Loucy (cell line): ENCODE data around the gene MCM9.

Experiments
- H2AFZ ChIP-seq: fragments of 200-600 bp; sonication (generic); 2 replicates; pipeline ENCODE4 v1.6.0; 2016; ENCODE audit warnings: antibody characterized with exemption, mild to moderate bottlenecking, low read length, moderate library complexity
- H3F3A ChIP-seq: fragments of 200-600 bp; 2 replicates; pipeline ENCODE4 v1.6.0; 2016; ENCODE audit warnings: antibody characterized with exemption, low read depth, mild to moderate bottlenecking
- H3K27me3 ChIP-seq: fragments of 200-600 bp; sonication (generic); 2 replicates; pipeline ENCODE4 v1.6.1; 2014; ENCODE audit warnings: low read length, mild to moderate bottlenecking; ENCODE audit not compliant: insufficient read depth, poor library complexity, severe bottlenecking
- H3K36me3 ChIP-seq: fragments of 200-600 bp; sonication (generic); 2 replicates; pipeline ENCODE4 v1.6.1; 2016; ENCODE audit warnings: low read length; ENCODE audit not compliant: insufficient read depth
- H3K4me1 ChIP-seq: fragments of 200-600 bp; sonication (generic); 2 replicates; pipeline ENCODE4 v1.5.1; 2014; ENCODE audit warnings: low read length, mild to moderate bottlenecking; ENCODE audit not compliant: insufficient read depth, poor library complexity, severe bottlenecking
- H3K4me2 ChIP-seq: fragments of 200-600 bp; sonication (generic); 2 replicates; pipeline ENCODE4 v1.6.0; 2014; ENCODE audit warnings: antibody characterized with exemption, low read length, low read depth, mild to moderate bottlenecking; ENCODE audit not compliant: poor library complexity, severe bottlenecking
- H3K4me3 ChIP-seq: fragments of 200-600 bp; sonication (generic); 2 replicates; pipeline ENCODE4 v1.5.1; 2014; ENCODE audit warnings: low read length, mild to moderate bottlenecking, mixed read lengths; ENCODE audit not compliant: poor library complexity, severe bottlenecking
- H3K79me2 ChIP-seq: fragments of 200-600 bp; sonication (generic); 2 replicates; pipeline ENCODE4 v1.6.1; 2014; ENCODE audit warnings: low read length; ENCODE audit not compliant: insufficient read depth
- H3K9ac ChIP-seq: fragments of 200-600 bp; sonication (generic); 2 replicates; pipeline ENCODE4 v1.6.0; 2014; ENCODE audit warnings: mild to moderate bottlenecking, low read depth, low read length, moderate library complexity; ENCODE audit not compliant: poor library complexity, severe bottlenecking
- H3K9me2 ChIP-seq: fragments of 200-600 bp; sonication (generic); replicated peaks from 2 replicates; pipeline ENCODE4 v1.6.1; 2016; ENCODE audit warnings: low read depth, low read length, mixed read lengths
- H3K9me3 ChIP-seq: fragments of 200-600 bp; sonication (generic); 2 replicates; pipeline ENCODE4 v1.6.1; 2014; ENCODE audit warnings: mild to moderate bottlenecking, antibody characterized with exemption, low read length, low read depth; ENCODE audit not compliant: insufficient read depth
- H4K20me1 ChIP-seq: fragments of 200-600 bp; sonication (generic); 2 replicates; pipeline ENCODE4 v1.6.0; 2014; ENCODE audit warnings: antibody characterized with exemption, low read length, mild to moderate bottlenecking; ENCODE audit not compliant: insufficient read depth, poor library complexity, severe bottlenecking
- EZH2phosphoT487 ChIP-seq: fragments of 200-600 bp; IDR thresholded peaks from 2 replicates; pipeline ENCODE4 v1.6.1; 2018; ENCODE audit warnings: antibody characterized with exemption, mild to moderate bottlenecking, moderate library complexity, borderline replicate concordance
- TF ChIP-seq, protein P1 (sequence below): fragments of 200-600 bp; sonication (generic); conservative IDR thresholded peaks from 2 replicates; pipeline ENCODE4 v1.5.1; 2014; ENCODE audit warnings: mild to moderate bottlenecking, antibody characterized with exemption, low read length

The MCM9 gene

DNA sequence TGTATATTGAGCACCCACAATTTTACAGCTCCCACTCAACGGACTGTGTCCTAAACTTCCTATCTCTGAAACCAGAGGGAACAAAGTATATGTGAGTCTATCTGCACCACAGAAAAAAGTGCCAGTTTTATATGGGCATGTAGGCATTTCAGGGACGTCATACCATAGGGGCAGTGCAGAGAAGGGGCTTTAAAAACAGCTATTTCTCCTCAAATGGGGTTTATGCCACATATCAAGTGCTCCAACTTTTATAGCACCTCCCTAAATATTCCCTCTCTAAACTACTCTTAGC is 69.9 kb downstream of the MCM9 start:
- Histone ChIP-seq H3K9me3 (peaks cover 23% of the 10 kb centered on the region; the same call in 1 of the 2 replicates), H3K9me2 (no peaks in the 10 kb centered on the region), H2AFZ (no peak overlapping the region; the same call in 1 of the 2 replicates), H3K4me3 (no peak overlapping the region), H3K36me3 (peaks cover 12% of the 10 kb centered on the region; the same call in 1 of the 2 replicates), H3K4me2 (peak overlapping the region; percentile 48), H3F3A (no peaks in the 10 kb centered on the region), H3K27me3 (no peaks in the 10 kb centered on the region), H4K20me1 (no peaks in the 10 kb centered on the region), H3K9ac (no peak overlapping the region), H3K79me2 (peaks cover 22% of the 10 kb centered on the region; the same call in 1 of the 2 replicates), H3K4me1 (peaks cover 12% of the 10 kb centered on the region)
- TF ChIP-seq, protein P1, sequence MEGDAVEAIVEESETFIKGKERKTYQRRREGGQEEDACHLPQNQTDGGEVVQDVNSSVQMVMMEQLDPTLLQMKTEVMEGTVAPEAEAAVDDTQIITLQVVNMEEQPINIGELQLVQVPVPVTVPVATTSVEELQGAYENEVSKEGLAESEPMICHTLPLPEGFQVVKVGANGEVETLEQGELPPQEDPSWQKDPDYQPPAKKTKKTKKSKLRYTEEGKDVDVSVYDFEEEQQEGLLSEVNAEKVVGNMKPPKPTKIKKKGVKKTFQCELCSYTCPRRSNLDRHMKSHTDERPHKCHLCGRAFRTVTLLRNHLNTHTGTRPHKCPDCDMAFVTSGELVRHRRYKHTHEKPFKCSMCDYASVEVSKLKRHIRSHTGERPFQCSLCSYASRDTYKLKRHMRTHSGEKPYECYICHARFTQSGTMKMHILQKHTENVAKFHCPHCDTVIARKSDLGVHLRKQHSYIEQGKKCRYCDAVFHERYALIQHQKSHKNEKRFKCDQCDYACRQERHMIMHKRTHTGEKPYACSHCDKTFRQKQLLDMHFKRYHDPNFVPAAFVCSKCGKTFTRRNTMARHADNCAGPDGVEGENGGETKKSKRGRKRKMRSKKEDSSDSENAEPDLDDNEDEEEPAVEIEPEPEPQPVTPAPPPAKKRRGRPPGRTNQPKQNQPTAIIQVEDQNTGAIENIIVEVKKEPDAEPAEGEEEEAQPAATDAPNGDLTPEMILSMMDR = no peak
- no peak for TF ChIP-seq EZH2phosphoT487

DNA sequence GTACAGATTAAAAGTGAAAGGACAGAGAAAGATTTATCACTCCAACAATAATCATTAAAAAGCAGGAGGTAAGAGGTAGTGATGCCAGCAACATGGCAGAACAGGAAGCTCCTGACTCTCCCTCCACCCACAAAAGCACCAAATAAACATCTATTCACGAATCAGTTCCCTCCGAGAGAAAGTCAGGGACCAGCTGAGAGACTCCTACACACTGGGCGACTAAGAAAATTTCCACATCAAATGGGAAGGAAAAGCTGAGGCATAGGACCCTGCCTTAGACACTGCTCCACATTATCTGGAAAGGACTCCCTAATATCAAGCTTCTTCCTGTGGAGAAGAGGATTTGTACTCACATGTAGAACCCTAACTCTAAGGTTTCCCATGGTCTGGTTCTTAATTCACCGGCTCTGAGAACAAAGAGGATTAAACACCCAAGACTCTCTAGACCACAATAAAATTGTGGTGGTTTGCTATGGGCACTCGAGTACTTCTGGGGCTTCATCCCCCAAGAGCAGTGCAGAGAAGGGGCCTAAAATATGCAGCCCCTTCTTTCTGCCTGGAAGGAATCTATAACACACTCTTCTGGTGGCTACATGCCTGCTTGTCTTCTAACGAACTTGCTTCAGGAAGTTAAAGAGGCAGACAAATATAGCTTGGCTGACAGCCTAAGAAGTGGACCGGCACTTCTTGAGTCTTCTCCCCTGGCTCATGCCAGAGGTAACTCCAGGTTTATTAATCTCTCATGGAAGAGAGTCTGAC is 70.4 kb downstream of the MCM9 start:
- Histone ChIP-seq H4K20me1 (no peaks in the 10 kb centered on the region), H3K79me2 (peaks cover 19% of the 10 kb centered on the region; the same call in 1 of the 2 replicates), H3K4me2 (peak overlapping the region; percentile 48), H3K4me1 (peaks cover 15% of the 10 kb centered on the region), H3K27me3 (no peaks in the 10 kb centered on the region), H3K36me3 (peaks cover 12% of the 10 kb centered on the region; the same call in 1 of the 2 replicates), H3K9ac (no peak overlapping the region), H3K9me3 (peaks cover 23% of the 10 kb centered on the region; the same call in 1 of the 2 replicates), H3F3A (no peaks in the 10 kb centered on the region), H3K9me2 (no peaks in the 10 kb centered on the region), H3K4me3 (peak overlapping the region; percentile 14), H2AFZ (no peak overlapping the region; the same call in 1 of the 2 replicates)
- TF ChIP-seq, protein P1 = no peak
- no peak for TF ChIP-seq EZH2phosphoT487

DNA sequence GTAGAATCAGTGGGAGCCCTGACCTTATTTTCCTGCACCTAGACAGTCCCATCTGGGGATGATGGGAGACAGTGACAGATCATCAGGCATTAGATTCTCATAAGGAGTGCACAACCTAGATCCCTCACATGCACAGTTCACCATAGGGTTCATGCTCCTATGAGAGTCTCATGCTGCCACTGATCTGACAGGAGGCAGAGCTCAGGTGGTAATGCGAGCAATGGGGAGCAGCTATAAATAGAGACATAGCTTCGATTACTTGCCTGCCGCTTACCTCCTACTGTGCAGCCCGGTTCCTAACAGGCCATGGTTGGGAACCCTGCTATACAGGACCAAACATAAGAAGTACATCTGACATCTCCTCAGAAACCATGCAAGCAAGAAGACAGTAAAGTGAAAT is 72.5 kb downstream of the MCM9 start:
- Histone ChIP-seq H3F3A (no peaks in the 10 kb centered on the region), H3K36me3 (peaks cover 12% of the 10 kb centered on the region; the same call in 1 of the 2 replicates), H3K9me2 (no peaks in the 10 kb centered on the region), H3K9me3 (peaks cover 23% of the 10 kb centered on the region; the same call in 1 of the 2 replicates), H3K4me1 (peaks cover 21% of the 10 kb centered on the region), H3K9ac (no peak overlapping the region), H3K79me2 (peaks cover 19% of the 10 kb centered on the region; the same call in 1 of the 2 replicates), H3K4me2 (no peak overlapping the region), H2AFZ (no peak overlapping the region), H3K27me3 (no peaks in the 10 kb centered on the region), H3K4me3 (no peak overlapping the region), H4K20me1 (no peaks in the 10 kb centered on the region)
- TF ChIP-seq, protein P1 = no peak
- no peak for TF ChIP-seq EZH2phosphoT487
